ENCODE measurements around the gene RECQL5.
A peak's percentile ranks its signal among the peaks of the same experiment; 100 is the strongest.

The RECQL5 gene

DNA sequence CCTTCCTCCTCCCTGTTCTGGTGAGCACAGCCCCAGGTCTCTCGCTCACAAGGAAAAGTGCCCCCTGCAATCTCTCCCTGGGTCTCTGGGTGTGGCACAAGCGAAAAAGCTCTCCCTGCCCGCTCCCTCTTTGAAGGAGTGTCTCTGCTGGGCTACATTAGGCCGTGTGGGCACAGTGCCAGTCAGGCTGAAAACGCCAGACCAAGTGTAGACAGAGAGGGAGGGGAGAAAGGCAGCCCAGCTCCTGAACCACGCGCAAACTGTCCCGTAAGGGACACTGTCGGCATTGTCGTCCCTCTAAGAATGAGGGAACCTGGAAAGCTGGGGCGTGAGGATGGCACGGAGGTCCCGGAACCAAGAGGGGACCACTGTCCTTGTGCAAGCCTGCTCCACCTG, 29.8 kb downstream of the RECQL5 start:
- H3K27ac ChIP-seq (ENCODE audit: insufficient read depth, low read length, poor library complexity, severe bottlenecking): no peak overlapping the region
- no peak for DNase-seq
- no peaks in the 10 kb centered on the region for H3K36me3 ChIP-seq (ENCODE audit: control insufficient read depth, insufficient read depth, low read length)
- H3K4me3 ChIP-seq (ENCODE audit: insufficient read depth, low read depth, low read length, poor library complexity, severe bottlenecking): no peak overlapping the region
- H3K9me3 ChIP-seq (ENCODE audit: control insufficient read depth, low read length): no peaks in the 10 kb centered on the region
- no peaks in the 10 kb centered on the region for H3K27me3 ChIP-seq (replicated peaks; ENCODE audit: control insufficient read depth, insufficient read depth, low read length, poor library complexity, severe bottlenecking)
- peaks cover 6% of the 10 kb centered on the region for H3K4me1 ChIP-seq (ENCODE audit: control insufficient read depth, insufficient read depth, low read length, poor library complexity, severe bottlenecking)

DNA sequence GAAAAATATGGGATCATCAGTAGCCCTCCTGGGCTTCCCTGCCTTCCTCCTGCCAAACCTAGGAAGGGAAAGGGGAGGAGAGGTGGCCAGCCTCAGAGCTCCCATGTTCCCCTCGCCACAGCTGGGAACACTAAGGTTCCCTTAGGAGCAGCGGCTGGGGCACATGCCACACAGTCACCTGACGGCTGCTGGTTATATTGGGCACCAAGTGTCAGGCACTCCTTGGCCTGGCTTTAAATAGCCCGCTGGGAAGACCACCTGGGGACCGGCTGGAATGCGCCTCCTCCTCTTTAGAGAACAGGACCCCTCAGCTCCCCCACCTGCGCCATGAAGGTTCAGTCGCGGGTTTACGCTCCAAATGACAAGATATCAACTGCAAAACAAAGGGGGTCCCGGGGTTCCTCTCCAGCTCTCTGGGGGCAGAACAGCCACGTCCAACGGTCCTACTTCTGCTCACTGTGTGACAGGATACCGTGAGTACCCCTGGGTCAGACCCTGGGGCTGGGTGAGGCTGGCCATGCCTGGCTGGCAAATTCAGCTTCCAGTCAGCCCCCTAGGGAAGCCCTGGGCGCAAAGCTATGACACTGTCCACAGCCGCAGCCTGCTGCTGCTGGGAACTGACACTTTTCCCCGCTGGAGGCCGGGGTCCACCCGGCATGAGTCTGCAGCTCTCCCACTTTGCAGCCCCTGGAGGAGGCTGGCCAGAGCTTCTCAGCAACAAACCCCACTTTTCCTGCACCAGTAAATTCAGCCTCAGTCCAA, 30.4 kb downstream of the RECQL5 start:
- DNase-seq: no peak
- Histone ChIP-seq H3K36me3 (ENCODE audit: control insufficient read depth, insufficient read depth, low read length) (no peaks in the 10 kb centered on the region), H3K27ac (ENCODE audit: insufficient read depth, low read length, poor library complexity, severe bottlenecking) (no peak overlapping the region), H3K9me3 (ENCODE audit: control insufficient read depth, low read length) (no peaks in the 10 kb centered on the region), H3K4me1 (ENCODE audit: control insufficient read depth, insufficient read depth, low read length, poor library complexity, severe bottlenecking) (peaks cover 6% of the 10 kb centered on the region), H3K27me3 (replicated peaks; ENCODE audit: control insufficient read depth, insufficient read depth, low read length, poor library complexity, severe bottlenecking) (no peaks in the 10 kb centered on the region), H3K4me3 (ENCODE audit: insufficient read depth, low read depth, low read length, poor library complexity, severe bottlenecking) (no peak overlapping the region)

- DNase-seq: no peak
- Histone ChIP-seq H3K27ac (ENCODE audit: insufficient read depth, low read length, poor library complexity, severe bottlenecking) (no peak overlapping the region), H3K9me3 (ENCODE audit: control insufficient read depth, low read length) (no peaks in the 10 kb centered on the region), H3K4me1 (ENCODE audit: control insufficient read depth, insufficient read depth, low read length, poor library complexity, severe bottlenecking) (peaks cover 6% of the 10 kb centered on the region), H3K27me3 (replicated peaks; ENCODE audit: control insufficient read depth, insufficient read depth, low read length, poor library complexity, severe bottlenecking) (no peaks in the 10 kb centered on the region), H3K4me3 (ENCODE audit: insufficient read depth, low read depth, low read length, poor library complexity, severe bottlenecking) (no peak overlapping the region), H3K36me3 (ENCODE audit: control insufficient read depth, insufficient read depth, low read length) (no peaks in the 10 kb centered on the region)
Observed at GRCh38 chr17:75635610-75636202, 31.2 kb downstream of the RECQL5 start.

DNA sequence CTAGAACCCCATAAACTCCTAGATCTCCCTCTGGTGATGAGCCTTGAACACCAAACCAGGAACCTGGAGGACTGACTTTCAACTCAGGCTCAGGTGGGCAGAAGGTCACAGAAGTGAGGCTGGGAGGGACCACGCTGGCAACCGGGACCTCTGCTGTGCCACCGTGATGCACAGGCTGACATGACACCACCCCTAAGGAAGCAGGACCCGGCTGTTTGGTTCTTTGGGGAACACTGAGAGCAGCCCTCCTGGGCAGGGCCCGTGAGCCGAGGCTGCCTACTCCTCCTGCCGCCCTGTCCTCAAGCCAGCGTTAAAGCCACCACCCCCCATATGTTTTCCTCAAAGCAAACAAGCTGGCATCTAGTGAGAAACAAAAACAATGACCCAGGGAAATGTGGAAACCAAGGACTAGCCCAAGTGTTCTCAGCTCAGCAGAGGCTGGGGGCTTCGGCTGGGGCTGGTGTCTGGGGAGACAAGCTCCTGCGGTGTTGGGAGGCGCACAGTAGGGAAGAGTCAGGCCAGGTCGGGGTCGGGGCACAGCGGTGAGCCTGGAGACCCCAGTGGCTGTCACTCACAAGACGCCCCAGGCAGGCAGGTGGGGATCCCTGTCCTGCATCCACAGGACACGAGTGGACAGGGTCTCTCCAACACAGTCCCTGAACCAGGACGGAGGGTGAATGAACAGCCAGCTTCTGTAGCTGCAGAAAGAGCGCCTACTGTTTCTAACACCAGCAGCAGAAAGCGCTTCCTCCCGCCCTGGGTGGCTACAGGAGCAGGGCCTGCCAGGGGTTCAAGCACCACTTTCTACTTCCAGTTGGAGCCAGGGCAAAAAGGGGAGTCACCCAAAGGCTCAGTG, 32.0 kb downstream of the RECQL5 start:
- Histone ChIP-seq H3K36me3 (ENCODE audit: control insufficient read depth, insufficient read depth, low read length) (no peaks in the 10 kb centered on the region), H3K27me3 (replicated peaks; ENCODE audit: control insufficient read depth, insufficient read depth, low read length, poor library complexity, severe bottlenecking) (no peaks in the 10 kb centered on the region), H3K9me3 (ENCODE audit: control insufficient read depth, low read length) (no peaks in the 10 kb centered on the region), H3K4me1 (ENCODE audit: control insufficient read depth, insufficient read depth, low read length, poor library complexity, severe bottlenecking) (peaks cover 6% of the 10 kb centered on the region), H3K4me3 (ENCODE audit: insufficient read depth, low read depth, low read length, poor library complexity, severe bottlenecking) (no peak overlapping the region), H3K27ac (ENCODE audit: insufficient read depth, low read length, poor library complexity, severe bottlenecking) (no peak overlapping the region)
- DNase-seq: no peak

DNA sequence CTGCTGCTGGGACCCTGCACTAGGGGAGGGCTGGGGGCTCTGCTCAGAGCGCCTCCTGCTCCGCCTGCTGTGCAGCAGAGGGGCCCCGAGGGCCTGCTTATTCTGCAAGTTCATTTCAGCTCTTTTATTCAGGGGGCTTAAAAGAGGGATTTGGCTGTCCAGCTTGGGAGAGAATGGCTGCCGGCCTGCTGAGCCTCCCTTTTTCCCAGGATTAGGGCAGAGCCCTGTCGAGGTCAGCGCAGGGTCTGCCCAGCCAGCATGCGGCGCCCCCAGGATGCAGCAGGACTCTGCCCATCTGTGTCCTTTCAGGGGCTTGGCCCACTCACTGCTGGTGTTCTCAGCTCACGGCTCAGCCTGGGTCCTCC, 32.6 kb downstream of the RECQL5 start:
- Histone ChIP-seq H3K4me1 (ENCODE audit: control insufficient read depth, insufficient read depth, low read length, poor library complexity, severe bottlenecking) (peaks cover 6% of the 10 kb centered on the region), H3K36me3 (ENCODE audit: control insufficient read depth, insufficient read depth, low read length) (no peaks in the 10 kb centered on the region), H3K27ac (ENCODE audit: insufficient read depth, low read length, poor library complexity, severe bottlenecking) (no peak overlapping the region), H3K27me3 (replicated peaks; ENCODE audit: control insufficient read depth, insufficient read depth, low read length, poor library complexity, severe bottlenecking) (no peaks in the 10 kb centered on the region), H3K9me3 (ENCODE audit: control insufficient read depth, low read length) (no peaks in the 10 kb centered on the region), H3K4me3 (ENCODE audit: insufficient read depth, low read depth, low read length, poor library complexity, severe bottlenecking) (no peak overlapping the region)
- no peak for DNase-seq

GRCh38 chr17:75633486-75634375, 33.2 kb downstream of the RECQL5 start:
- Histone ChIP-seq H3K9me3 (ENCODE audit: control insufficient read depth, low read length) (no peaks in the 10 kb centered on the region), H3K27ac (ENCODE audit: insufficient read depth, low read length, poor library complexity, severe bottlenecking) (no peak overlapping the region), H3K4me1 (ENCODE audit: control insufficient read depth, insufficient read depth, low read length, poor library complexity, severe bottlenecking) (peaks cover 6% of the 10 kb centered on the region), H3K36me3 (ENCODE audit: control insufficient read depth, insufficient read depth, low read length) (no peaks in the 10 kb centered on the region), H3K27me3 (replicated peaks; ENCODE audit: control insufficient read depth, insufficient read depth, low read length, poor library complexity, severe bottlenecking) (no peaks in the 10 kb centered on the region), H3K4me3 (ENCODE audit: insufficient read depth, low read depth, low read length, poor library complexity, severe bottlenecking) (no peak overlapping the region)
- DNase-seq: peak in 2 of 3 donors; percentile 13 to 14

DNA sequence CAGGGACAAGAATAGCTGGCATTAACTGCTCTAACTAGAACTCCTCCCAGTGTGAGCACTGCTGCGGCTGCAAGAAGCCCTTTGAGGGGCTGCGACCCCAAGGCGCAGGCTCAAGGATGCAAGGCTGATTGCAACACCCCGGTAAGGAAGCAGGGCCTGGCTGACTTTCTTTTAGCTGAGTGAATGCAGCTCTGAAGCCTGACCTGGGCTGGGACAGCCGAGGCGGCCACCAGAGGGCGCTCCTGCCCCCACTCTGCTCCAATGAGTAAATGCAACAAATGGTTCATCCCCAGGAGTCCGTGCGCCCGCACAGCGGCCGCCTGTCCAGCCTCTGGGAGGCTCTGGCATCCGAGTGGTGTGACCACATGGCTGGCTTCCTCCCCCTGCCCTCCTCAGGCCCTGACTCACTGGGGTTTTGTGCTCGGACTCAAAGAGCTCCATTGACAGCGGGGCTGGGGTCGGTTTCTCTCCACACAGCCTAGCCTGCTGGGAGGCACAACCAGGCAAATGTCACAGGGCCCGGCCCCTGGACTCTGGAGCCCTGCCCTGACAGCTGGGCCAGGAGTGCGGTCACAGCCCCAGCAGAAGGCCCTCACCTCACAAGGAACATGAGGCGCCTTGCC, 34.0 kb downstream of the RECQL5 start, which contains the start of gene SMIM5:
SMIM5 (plus strand) TSS at position 572 of the 623 bp plus-strand sequence. CDS start 6,768 bp downstream, outside the sequence.
- H3K36me3 ChIP-seq (ENCODE audit: control insufficient read depth, insufficient read depth, low read length): no peaks in the 10 kb centered on the region
- H3K9me3 ChIP-seq (ENCODE audit: control insufficient read depth, low read length): no peaks in the 10 kb centered on the region
- peaks cover 6% of the 10 kb centered on the region for H3K4me1 ChIP-seq (ENCODE audit: control insufficient read depth, insufficient read depth, low read length, poor library complexity, severe bottlenecking)
- DNase-seq: peak; percentile 51 to 68 (median 56)
- no peak within 1 kb of the TSS for H3K4me3 ChIP-seq (ENCODE audit: insufficient read depth, low read depth, low read length, poor library complexity, severe bottlenecking)
- H3K27me3 ChIP-seq (replicated peaks; ENCODE audit: control insufficient read depth, insufficient read depth, low read length, poor library complexity, severe bottlenecking): no peaks in the 10 kb centered on the region
- no peak within 1 kb of the TSS for H3K27ac ChIP-seq (ENCODE audit: insufficient read depth, low read length, poor library complexity, severe bottlenecking)

GRCh38 chr17:75632428-75632827, 34.5 kb downstream of the RECQL5 start:
- H3K36me3 ChIP-seq (ENCODE audit: control insufficient read depth, insufficient read depth, low read length): no peaks in the 10 kb centered on the region
- H3K27me3 ChIP-seq (replicated peaks; ENCODE audit: control insufficient read depth, insufficient read depth, low read length, poor library complexity, severe bottlenecking): no peaks in the 10 kb centered on the region
- no peak overlapping the region for H3K27ac ChIP-seq (ENCODE audit: insufficient read depth, low read length, poor library complexity, severe bottlenecking)
- peaks cover 6% of the 10 kb centered on the region for H3K4me1 ChIP-seq (ENCODE audit: control insufficient read depth, insufficient read depth, low read length, poor library complexity, severe bottlenecking)
- no peak overlapping the region for H3K4me3 ChIP-seq (ENCODE audit: insufficient read depth, low read depth, low read length, poor library complexity, severe bottlenecking)
- no peak for DNase-seq
- H3K9me3 ChIP-seq (ENCODE audit: control insufficient read depth, low read length): no peaks in the 10 kb centered on the region

DNA sequence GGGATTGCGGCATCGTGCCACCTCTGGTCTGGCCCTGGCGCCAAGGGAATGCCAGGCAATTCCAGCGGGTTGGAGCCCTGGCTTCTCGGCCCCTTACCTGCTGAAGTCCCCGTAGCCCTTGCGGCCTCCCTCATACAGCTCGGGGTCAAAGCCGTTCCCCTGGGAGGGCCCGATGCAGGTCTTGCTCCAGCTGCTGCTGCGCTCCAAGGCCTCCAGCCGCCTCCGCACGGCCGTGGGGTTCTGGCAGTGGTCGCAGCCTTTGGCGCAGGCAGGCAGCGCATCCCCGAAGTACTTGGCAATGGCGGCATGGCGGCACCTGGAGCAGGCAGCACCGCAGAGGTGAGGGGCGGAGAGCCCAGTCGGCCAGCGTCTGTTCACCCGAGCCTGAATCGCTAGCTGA, 35.6 kb downstream of the RECQL5 start:
- Histone ChIP-seq H3K36me3 (ENCODE audit: control insufficient read depth, insufficient read depth, low read length) (no peaks in the 10 kb centered on the region), H3K9me3 (ENCODE audit: control insufficient read depth, low read length) (no peaks in the 10 kb centered on the region), H3K27me3 (replicated peaks; ENCODE audit: control insufficient read depth, insufficient read depth, low read length, poor library complexity, severe bottlenecking) (no peaks in the 10 kb centered on the region), H3K4me3 (ENCODE audit: insufficient read depth, low read depth, low read length, poor library complexity, severe bottlenecking) (no peak overlapping the region), H3K4me1 (ENCODE audit: control insufficient read depth, insufficient read depth, low read length, poor library complexity, severe bottlenecking) (peaks cover 6% of the 10 kb centered on the region), H3K27ac (ENCODE audit: insufficient read depth, low read length, poor library complexity, severe bottlenecking) (no peak overlapping the region)
- DNase-seq: no peak
